ENCODE measurements around the gene ABCB9. TPM values are rescaled to one million over a fixed set of nuclear protein-coding genes. Genes with fewer than 3 reads are reported as not detected.
A peak's percentile ranks its signal among the peaks of the same experiment; 100 is the strongest.

Gene ABCB9
- total RNA-seq, 1 experiment from 2014 or later = 20.9 TPM

DNA sequence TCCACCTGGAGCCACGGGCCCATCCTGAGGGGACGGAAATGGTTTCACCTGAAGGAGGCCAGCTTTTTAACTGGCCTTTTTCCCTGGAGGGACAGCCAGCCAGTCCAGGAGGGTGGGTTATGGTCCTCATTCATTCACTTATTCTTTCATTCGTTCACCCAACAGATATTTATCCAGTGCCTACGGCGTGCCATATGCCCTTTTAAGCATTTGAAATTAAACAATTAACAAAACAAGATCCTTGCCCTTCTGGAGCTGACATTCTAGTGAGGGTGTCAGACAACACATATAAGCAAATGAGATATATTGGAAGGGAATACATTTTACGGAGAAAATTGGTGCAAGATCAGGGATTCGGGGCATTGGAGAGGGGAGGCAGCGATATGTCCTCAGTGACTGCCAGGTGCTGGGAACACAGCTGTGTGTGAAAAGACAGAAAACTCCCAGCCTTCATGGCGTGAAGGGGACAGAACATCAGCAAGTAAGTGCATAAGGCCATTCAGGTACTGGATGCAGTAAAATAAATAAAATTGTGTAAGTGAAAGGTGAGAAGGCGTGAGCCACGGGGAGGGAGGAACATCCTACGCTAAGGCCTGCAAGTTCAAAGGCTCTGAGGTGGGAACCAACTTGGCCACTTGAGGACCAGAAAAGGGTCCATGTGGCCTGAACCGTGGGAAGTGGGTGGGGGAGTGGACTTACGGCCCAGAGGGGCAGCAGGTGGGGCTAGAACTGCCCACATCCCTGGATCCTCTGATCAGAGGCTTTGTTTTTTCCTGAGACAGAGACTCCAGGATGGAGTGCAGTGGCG, 684 bp upstream of the ABCB9 start:
- H3K9ac ChIP-seq (ENCODE audit: low read length) = no peak overlapping the region
- no peak for TF ChIP-seq CTCF (conservative IDR thresholded peaks at IDR 0.05; ENCODE audit: low read depth, low read length)
- no peak for TF ChIP-seq EZH2 (IDR thresholded peaks at IDR 0.05; ENCODE audit: low read length, unreplicated experiment)
- TF ChIP-seq EZH2phosphoT487 (IDR thresholded peaks at IDR 0.05; ENCODE audit: borderline replicate concordance, low read length) = no peak
- no peaks in the 10 kb centered on the region for H4K20me1 ChIP-seq (ENCODE audit: low read length)
- BruUV-seq (replicated peaks) = no TSS peak
- H3K9me2 ChIP-seq (replicated peaks; ENCODE audit: low read length) = no peaks in the 10 kb centered on the region
- H3K4me3 ChIP-seq (ENCODE audit: low read length) = no peak overlapping the region
- ChIA-PET POLR2A (ENCODE audit: unreplicated experiment) (interaction anchor here (0.7 kb wide), 2 partner anchors 69 to 267 kb away, joined by 3 read pairs; partner anchors contain the start of gene MTRFR), CTCF (no interaction called here)
- H3K4me2 ChIP-seq (ENCODE audit: low read length) = peak overlapping the region; percentile 43
- no peaks in the 10 kb centered on the region for H3K27me3 ChIP-seq (ENCODE audit: low read length)
- ATAC-seq = no peak
- intact Hi-C loops (cut with micrococcal nuclease) = no loop called here
- no peak for DNase-seq
- no peak overlapping the region for H3K27ac ChIP-seq (ENCODE audit: low read length)
- H3F3A ChIP-seq (ENCODE audit: low read length, unreplicated experiment) = no peaks in the 10 kb centered on the region
- no peaks in the 10 kb centered on the region for H3K36me3 ChIP-seq (ENCODE audit: low read depth, low read length)
- peaks cover 35% of the 10 kb centered on the region for H3K79me2 ChIP-seq (ENCODE audit: low read length)
- peak overlapping the region; percentile 44; the same call in 1 of the 2 replicates for H2AFZ ChIP-seq (ENCODE audit: low read length)
- peaks cover 22% of the 10 kb centered on the region for H3K4me1 ChIP-seq (ENCODE audit: insufficient read depth, low read length)
- no peaks in the 10 kb centered on the region for H3K9me3 ChIP-seq (ENCODE audit: low read length)

GRCh38 chr12:122965321-122965751, 927 bp downstream of the ABCB9 start:
- Histone ChIP-seq H4K20me1 (ENCODE audit: low read length) (no peaks in the 10 kb centered on the region), H3K27me3 (ENCODE audit: low read length) (no peaks in the 10 kb centered on the region), H3F3A (ENCODE audit: low read length, unreplicated experiment) (no peaks in the 10 kb centered on the region), H3K9me3 (ENCODE audit: low read length) (no peaks in the 10 kb centered on the region), H3K9me2 (replicated peaks; ENCODE audit: low read length) (no peaks in the 10 kb centered on the region), H3K4me3 (ENCODE audit: low read length) (peak overlapping the region; percentile 99), H3K9ac (ENCODE audit: low read length) (peak overlapping the region; percentile 72), H3K27ac (ENCODE audit: low read length) (no peak overlapping the region), H3K4me2 (ENCODE audit: low read length) (peak overlapping the region; percentile 91), H3K4me1 (ENCODE audit: insufficient read depth, low read length) (peaks cover 22% of the 10 kb centered on the region), H3K36me3 (ENCODE audit: low read depth, low read length) (no peaks in the 10 kb centered on the region), H2AFZ (ENCODE audit: low read length) (peak overlapping the region; percentile 87; the same call in 1 of the 2 replicates), H3K79me2 (ENCODE audit: low read length) (peaks cover 35% of the 10 kb centered on the region)
- POLR2A ChIA-PET (ENCODE audit: unreplicated experiment) = no interaction called here
- 0 out of 2 replicates have a peak, but pooled peaks have one; percentile 1 for ATAC-seq
- DNase-seq = no peak
- TF ChIP-seq EZH2 (IDR thresholded peaks at IDR 0.05; ENCODE audit: low read length, unreplicated experiment) = no peak
- CTCF ChIA-PET = no interaction called here
- no TSS peak for BruUV-seq (replicated peaks)
- intact Hi-C loops (cut with micrococcal nuclease) = no loop called here

DNA sequence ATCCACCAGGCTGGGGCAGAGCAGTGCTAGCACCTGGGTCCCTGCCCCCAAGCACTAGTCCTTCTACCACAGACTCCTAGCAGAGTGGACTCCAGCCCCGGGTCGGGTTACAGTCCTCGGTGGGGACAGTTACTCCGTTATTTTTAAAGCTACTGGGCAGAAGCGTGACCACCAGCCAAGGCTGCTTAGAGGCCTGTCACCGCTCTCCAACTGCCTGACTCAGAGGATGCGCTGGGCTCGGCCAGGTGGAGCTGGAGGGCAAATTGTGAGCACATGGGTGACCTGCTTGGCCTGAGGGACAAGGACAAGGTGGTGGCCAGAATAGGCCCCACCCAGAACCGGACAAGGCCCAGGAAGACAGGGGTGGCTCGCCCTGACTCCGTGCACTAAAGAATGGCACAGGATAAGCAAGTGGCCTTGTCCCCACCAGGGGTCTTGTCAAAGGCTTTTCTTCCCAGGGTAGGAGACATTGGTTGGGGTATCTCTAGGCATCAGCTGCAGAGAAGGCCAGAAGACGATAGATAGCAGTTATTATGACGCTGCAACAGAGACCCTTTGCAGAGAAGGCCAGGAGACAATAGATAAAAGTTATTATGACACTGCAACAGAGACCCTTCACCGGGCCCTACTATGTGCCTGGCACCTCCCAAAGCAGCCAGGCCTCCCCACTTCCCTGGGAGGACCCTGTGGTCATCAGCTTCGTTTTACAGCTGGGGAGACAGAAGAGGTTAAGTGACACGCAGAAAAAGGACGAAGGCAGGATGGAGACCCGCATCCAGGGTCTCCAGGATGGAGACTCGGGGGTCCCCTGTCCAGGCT, 1.6 kb downstream of the ABCB9 start:
- POLR2A ChIA-PET (ENCODE audit: unreplicated experiment) = no interaction called here

More for the DNA sequence above, 1.6 kb downstream of the ABCB9 start:
- Histone ChIP-seq H2AFZ (ENCODE audit: low read length) (no peak overlapping the region), H3K4me1 (ENCODE audit: insufficient read depth, low read length) (peaks cover 22% of the 10 kb centered on the region), H3K9me2 (replicated peaks; ENCODE audit: low read length) (no peaks in the 10 kb centered on the region), H4K20me1 (ENCODE audit: low read length) (no peaks in the 10 kb centered on the region), H3K79me2 (ENCODE audit: low read length) (peaks cover 35% of the 10 kb centered on the region), H3K4me2 (ENCODE audit: low read length) (peak overlapping the region; percentile 91), H3K36me3 (ENCODE audit: low read depth, low read length) (no peaks in the 10 kb centered on the region), H3K9ac (ENCODE audit: low read length) (no peak overlapping the region; the same call in 1 of the 2 replicates), H3K27ac (ENCODE audit: low read length) (no peak overlapping the region), H3K9me3 (ENCODE audit: low read length) (no peaks in the 10 kb centered on the region), H3K4me3 (ENCODE audit: low read length) (peak overlapping the region; percentile 99), H3F3A (ENCODE audit: low read length, unreplicated experiment) (no peaks in the 10 kb centered on the region), H3K27me3 (ENCODE audit: low read length) (no peaks in the 10 kb centered on the region)
- CTCF ChIA-PET = no interaction called here
- intact Hi-C loops (cut with micrococcal nuclease) = no loop called here
- TF ChIP-seq EZH2phosphoT487 (IDR thresholded peaks at IDR 0.05; ENCODE audit: borderline replicate concordance, low read length) (no peak), EZH2 (IDR thresholded peaks at IDR 0.05; ENCODE audit: low read length, unreplicated experiment) (no peak), CTCF (conservative IDR thresholded peaks at IDR 0.05; ENCODE audit: low read depth, low read length) (no peak)
- ATAC-seq (no peak), DNase-seq (no peak)
- BruUV-seq (replicated peaks) = no TSS peak
